Stimulated activated effector memory CD8-positive, alpha-beta T cell treated with anti-CD3 and anti-CD28 coated beads, Interleukin-12 subunit alpha, Interleukin-12 subunit beta, amount 100 ng/mL, for 72 hours (primary cell): ENCODE measurements around the gene CPSF4L.
A peak's percentile ranks its signal among the peaks of the same experiment; 100 is the strongest.

Source experiments
- ATAC-seq: fragments of 150-1000 bp; cut with Tn5 transposase; 2 replicates; pipeline ENCODE4 v1.10.0; 2021
- DNase-seq, 2 donors: peaks; one replicate each; pipeline ENCODE4 v3.0.0; 2021 to 2022; ENCODE audit warnings: low spot score in 2 of 2
- H3K27ac Mint-ChIP-seq: one replicate; pipeline ENCODE4 v1.8.0; 2022; ENCODE audit warnings: mild to moderate bottlenecking, mixed read lengths
- H3K36me3 Mint-ChIP-seq: one replicate; pipeline ENCODE4 v1.8.0; 2022; ENCODE audit warnings: mild to moderate bottlenecking, mixed read lengths
- H3K4me1 Mint-ChIP-seq: one replicate; pipeline ENCODE4 v1.8.0; 2022; ENCODE audit warnings: mixed read lengths
- H3K4me3 Mint-ChIP-seq: one replicate; pipeline ENCODE4 v1.8.0; 2022; ENCODE audit warnings: mild to moderate bottlenecking, mixed read lengths
- H3K9me3 Mint-ChIP-seq: one replicate; pipeline ENCODE4 v1.8.0; 2022; ENCODE audit warnings: mixed read lengths

CPSF4L gene

GRCh38 chr17:73234736-73235135 is 26.9 kb downstream of the CPSF4L start:
- no peak overlapping the region for H3K4me3 Mint-ChIP-seq
- peaks cover 29% of the 10 kb centered on the region for H3K4me1 Mint-ChIP-seq
- ATAC-seq, result no peak
- DNase-seq, result no peak
- no peaks in the 10 kb centered on the region for H3K9me3 Mint-ChIP-seq
- H3K27ac Mint-ChIP-seq, result no peak overlapping the region
- peaks cover 31% of the 10 kb centered on the region for H3K36me3 Mint-ChIP-seq

DNA sequence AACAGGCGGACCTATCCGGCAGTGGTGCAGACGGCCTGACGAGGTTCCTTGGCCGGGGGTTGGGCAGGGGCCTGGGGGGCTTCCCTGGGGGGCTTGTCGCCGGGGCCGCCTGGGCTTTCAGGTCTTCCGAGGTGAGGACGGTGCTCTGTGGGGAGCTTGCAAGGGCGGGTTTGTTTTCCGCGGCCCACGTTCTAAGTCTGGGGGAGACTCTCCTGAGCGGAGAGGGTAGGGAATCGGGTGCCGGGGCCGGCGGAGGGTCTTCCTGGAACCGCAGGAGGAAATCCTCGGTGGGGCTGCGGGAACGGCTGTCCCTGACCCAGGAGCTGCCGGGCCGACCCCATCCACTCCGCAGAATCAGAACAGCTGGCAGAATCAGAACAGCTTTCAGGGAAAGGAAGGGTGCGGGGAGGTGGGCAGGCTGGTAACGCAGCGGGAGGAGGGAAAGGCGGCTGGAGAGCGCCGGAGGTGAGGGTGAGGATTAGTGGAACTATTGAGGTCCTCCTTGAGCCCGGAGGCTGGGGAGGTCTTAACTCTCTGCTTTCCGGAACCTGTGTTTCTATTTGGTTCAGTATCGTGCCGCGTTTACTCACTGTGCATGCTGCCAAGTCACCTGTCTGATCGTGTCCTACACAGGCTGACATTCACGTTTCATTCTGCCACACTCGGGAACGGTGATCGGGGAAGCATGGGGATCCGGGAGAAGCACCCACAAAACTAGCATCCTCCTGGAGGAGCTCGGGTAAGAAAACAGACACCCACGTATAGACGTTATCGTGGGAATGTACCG is 28.9 kb downstream of the CPSF4L start:
- peak in 1 of 2 donors; percentile 58 for DNase-seq
- Mint-ChIP-seq H3K27ac (peak overlapping the region; percentile 98), H3K9me3 (no peaks in the 10 kb centered on the region), H3K4me1 (peaks cover 45% of the 10 kb centered on the region), H3K36me3 (peaks cover 31% of the 10 kb centered on the region), H3K4me3 (peak overlapping the region; percentile 90)
- ATAC-seq, result peak; percentile 49

GRCh38 chr17:73231841-73232586 is 29.7 kb downstream of the CPSF4L start:
- H3K4me3 Mint-ChIP-seq, result peak overlapping the region; percentile 90
- peak overlapping the region; percentile 98 for H3K27ac Mint-ChIP-seq
- ATAC-seq, result peak; percentile 92
- peak; percentile 94 to 99 for DNase-seq
- H3K9me3 Mint-ChIP-seq, result no peaks in the 10 kb centered on the region
- peaks cover 31% of the 10 kb centered on the region for H3K36me3 Mint-ChIP-seq
- H3K4me1 Mint-ChIP-seq, result peaks cover 45% of the 10 kb centered on the region

DNA sequence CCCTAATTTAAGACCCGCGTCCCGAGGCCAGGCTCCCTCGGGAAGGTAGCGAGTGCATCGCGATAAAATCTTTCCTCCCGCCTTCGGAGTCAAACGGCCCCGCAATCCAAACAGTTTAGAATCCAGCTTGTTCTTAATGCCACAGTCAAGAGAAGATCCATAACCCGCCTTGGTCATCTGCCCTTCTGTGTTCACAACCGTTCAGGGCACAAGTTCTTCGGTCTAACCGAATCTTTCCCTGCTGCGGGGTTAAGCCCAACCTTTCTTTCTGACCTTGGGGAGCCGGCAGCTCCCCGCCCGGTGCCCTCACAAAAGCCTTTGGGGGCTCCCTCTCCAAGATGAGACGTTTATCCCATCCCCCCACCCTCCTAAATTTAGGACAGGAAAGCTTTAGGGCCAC is 30.3 kb downstream of the CPSF4L start:
- peaks cover 36% of the 10 kb centered on the region for H3K36me3 Mint-ChIP-seq
- no peak for ATAC-seq
- peak overlapping the region; percentile 98 for H3K27ac Mint-ChIP-seq
- peak in 1 of 2 donors; percentile 56 for DNase-seq
- no peaks in the 10 kb centered on the region for H3K9me3 Mint-ChIP-seq
- H3K4me3 Mint-ChIP-seq, result peak overlapping the region; percentile 90
- peaks cover 52% of the 10 kb centered on the region for H3K4me1 Mint-ChIP-seq

DNA sequence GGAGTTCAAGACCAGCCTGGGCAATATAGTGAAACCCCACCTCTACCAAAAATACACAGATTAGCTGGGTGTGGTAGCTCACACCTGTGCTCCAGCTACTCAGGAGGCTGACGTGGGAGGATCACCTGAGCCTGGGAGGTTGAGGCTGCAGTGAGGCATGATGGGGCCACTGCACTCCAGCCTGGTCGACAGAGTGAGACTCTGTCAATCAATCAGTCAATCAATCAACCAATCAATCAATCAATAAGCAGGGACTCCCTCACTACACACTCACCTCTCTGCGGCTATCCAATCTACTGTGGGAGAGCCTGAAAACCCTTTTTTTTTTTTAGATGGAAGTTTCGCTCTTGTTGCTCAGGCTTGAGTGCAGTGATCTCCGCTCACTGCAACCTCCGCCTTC is 31.6 kb downstream of the CPSF4L start:
- ATAC-seq (no peak), DNase-seq (no peak)
- Mint-ChIP-seq H3K4me1 (peaks cover 53% of the 10 kb centered on the region), H3K36me3 (peaks cover 37% of the 10 kb centered on the region), H3K4me3 (peak overlapping the region; percentile 90), H3K9me3 (no peaks in the 10 kb centered on the region), H3K27ac (peak overlapping the region; percentile 32)

- peak; percentile 38 for ATAC-seq
- Mint-ChIP-seq H3K27ac (peak overlapping the region; percentile 32), H3K4me3 (peak overlapping the region; percentile 90), H3K4me1 (peaks cover 62% of the 10 kb centered on the region), H3K9me3 (no peaks in the 10 kb centered on the region), H3K36me3 (peaks cover 36% of the 10 kb centered on the region)
- peak in 1 of 2 donors; percentile 13 for DNase-seq
Measured at GRCh38 chr17:73228748-73229236, 32.9 kb downstream of the CPSF4L start.

DNA sequence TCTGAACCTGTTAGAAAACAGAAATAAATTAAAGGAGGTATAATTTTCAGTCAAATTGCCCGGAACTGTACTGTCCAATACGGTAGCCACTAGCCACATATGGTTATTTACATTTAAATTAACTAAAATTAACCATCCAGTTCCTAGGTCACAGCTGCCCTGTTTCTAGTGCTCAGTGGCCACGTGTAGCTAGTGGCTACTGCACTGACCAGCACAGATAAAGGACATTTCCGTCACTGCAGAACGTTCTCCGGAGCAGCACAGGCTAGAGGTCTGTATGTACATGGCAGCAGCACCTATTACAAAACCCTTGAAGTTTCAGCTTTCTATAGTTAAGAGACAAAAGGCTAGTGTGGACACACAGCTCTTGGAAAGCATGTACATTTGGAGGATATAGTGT is 33.7 kb downstream of the CPSF4L start:
- peaks cover 60% of the 10 kb centered on the region for H3K4me1 Mint-ChIP-seq
- peaks cover 45% of the 10 kb centered on the region for H3K36me3 Mint-ChIP-seq
- H3K4me3 Mint-ChIP-seq, result peak overlapping the region; percentile 53
- ATAC-seq (no peak), DNase-seq (no peak)
- H3K9me3 Mint-ChIP-seq, result no peaks in the 10 kb centered on the region
- peak overlapping the region; percentile 67 for H3K27ac Mint-ChIP-seq

DNA sequence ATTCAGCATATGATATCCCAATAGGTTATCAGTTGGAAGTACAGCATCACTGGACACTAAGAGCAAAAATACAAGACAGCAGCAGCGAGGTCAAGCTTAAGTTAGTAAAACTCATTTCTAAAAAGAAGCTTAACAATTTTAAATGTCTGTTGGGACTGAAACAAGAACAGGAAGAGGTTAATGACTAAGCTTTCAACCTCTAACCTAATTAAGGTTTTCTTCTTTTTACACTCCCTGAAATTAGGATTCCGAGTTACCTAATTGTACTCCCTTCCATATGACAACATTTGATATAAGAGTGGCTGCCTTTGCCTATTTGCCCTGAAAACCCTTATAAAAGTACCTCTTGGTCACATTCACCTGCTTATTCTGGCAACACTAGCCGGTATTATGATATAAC is 34.3 kb downstream of the CPSF4L start:
- H3K27ac Mint-ChIP-seq, result peak overlapping the region; percentile 67
- H3K9me3 Mint-ChIP-seq, result no peaks in the 10 kb centered on the region
- ATAC-seq, result peak; percentile 44
- H3K4me1 Mint-ChIP-seq, result peaks cover 57% of the 10 kb centered on the region
- DNase-seq, result no peak
- H3K4me3 Mint-ChIP-seq, result peak overlapping the region; percentile 53
- peaks cover 48% of the 10 kb centered on the region for H3K36me3 Mint-ChIP-seq

DNA sequence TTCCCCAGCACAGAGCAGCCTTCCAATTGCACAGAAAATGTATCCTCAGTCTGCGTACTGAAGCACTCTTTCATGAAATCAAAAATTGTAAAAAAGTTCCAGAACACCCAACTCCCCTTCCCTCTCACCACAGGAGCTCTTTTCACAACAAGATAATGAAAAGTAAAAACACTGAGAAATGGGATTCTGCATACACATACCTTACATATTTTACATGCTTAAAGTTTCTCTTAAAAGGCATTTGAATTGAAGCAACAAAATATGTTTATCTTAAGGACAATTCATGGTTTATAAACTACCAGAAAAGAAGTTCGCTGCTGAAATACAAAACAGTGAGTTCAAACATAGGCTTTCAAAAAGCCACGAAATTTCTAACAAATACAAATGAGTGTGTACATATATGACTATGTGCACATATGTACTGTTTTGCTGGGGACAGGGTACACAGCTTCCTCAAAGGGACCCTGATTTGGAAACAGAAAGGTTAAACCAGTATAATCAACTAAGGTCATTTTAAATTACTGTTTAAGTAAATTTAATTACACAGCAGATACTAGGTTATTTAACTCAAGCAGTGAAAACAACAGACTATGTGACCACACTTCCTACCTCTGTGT is 35.0 kb downstream of the CPSF4L start:
- no peaks in the 10 kb centered on the region for H3K9me3 Mint-ChIP-seq
- H3K4me1 Mint-ChIP-seq, result peaks cover 57% of the 10 kb centered on the region
- peak; percentile 83 for ATAC-seq
- peaks cover 49% of the 10 kb centered on the region for H3K36me3 Mint-ChIP-seq
- no peak for DNase-seq
- peak overlapping the region; percentile 67 for H3K27ac Mint-ChIP-seq
- H3K4me3 Mint-ChIP-seq, result peak overlapping the region; percentile 53

DNA sequence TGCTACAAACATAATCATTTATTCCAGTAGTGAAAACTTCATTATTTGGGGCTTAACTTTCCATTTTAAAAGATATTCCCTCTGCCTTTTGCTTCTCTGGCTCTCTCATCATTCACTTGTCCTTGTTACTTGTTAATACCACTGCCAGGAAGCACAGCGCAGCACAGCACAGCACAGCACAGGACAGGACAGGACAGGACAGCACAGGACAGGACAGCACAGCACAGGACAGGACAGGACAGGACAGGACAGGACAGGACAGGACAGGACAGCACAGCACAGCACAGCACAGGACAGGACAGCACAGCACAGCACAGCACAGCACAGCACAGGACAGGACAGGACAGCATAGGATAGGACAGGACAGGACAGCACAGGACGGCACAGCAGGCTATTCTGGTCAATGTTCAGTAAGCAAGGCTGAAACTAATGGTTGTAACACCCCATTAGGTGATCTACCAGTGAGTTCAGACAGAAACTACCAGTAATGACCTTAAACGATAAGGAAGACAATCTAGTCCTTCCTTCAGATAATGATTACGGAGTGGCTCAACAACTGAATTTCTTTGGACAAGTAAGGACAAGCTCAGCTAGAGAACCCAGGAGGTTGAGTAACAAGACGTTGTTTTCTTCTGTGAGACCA is 36.9 kb downstream of the CPSF4L start:
- Mint-ChIP-seq H3K36me3 (peaks cover 60% of the 10 kb centered on the region), H3K9me3 (no peaks in the 10 kb centered on the region), H3K4me1 (peaks cover 46% of the 10 kb centered on the region), H3K4me3 (no peak overlapping the region), H3K27ac (no peak overlapping the region)
- DNase-seq (no peak), ATAC-seq (no peak)

DNA sequence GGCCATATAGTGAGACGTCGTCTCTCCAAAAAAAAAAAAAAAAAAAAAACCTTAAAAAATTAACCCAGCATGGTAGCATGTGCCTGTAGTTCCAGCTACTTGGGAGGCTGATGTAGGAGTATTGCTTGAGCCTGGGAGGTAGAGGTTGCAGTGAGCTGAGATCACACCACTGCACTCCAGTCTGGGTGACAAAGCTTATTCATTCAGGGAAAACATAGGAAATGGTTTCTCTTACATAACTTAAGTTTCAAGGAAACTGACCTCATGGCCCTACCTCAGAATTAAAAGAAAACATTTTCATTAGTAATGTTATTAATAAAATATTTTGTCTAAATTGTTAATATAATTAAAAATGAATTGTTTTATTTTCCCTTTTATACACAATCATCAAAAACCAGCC is 37.4 kb downstream of the CPSF4L start:
- ATAC-seq, result no peak
- H3K27ac Mint-ChIP-seq, result peak overlapping the region; percentile 84
- H3K9me3 Mint-ChIP-seq, result no peaks in the 10 kb centered on the region
- no peak overlapping the region for H3K4me3 Mint-ChIP-seq
- peaks cover 42% of the 10 kb centered on the region for H3K4me1 Mint-ChIP-seq
- DNase-seq, result no peak
- H3K36me3 Mint-ChIP-seq, result peaks cover 66% of the 10 kb centered on the region

GRCh38 chr17:73223626-73224230 is 38.0 kb downstream of the CPSF4L start:
- H3K4me3 Mint-ChIP-seq, result no peak overlapping the region
- peak overlapping the region; percentile 84 for H3K27ac Mint-ChIP-seq
- H3K36me3 Mint-ChIP-seq, result peaks cover 71% of the 10 kb centered on the region
- no peak for ATAC-seq
- no peaks in the 10 kb centered on the region for H3K9me3 Mint-ChIP-seq
- no peak for DNase-seq
- peaks cover 37% of the 10 kb centered on the region for H3K4me1 Mint-ChIP-seq

DNA sequence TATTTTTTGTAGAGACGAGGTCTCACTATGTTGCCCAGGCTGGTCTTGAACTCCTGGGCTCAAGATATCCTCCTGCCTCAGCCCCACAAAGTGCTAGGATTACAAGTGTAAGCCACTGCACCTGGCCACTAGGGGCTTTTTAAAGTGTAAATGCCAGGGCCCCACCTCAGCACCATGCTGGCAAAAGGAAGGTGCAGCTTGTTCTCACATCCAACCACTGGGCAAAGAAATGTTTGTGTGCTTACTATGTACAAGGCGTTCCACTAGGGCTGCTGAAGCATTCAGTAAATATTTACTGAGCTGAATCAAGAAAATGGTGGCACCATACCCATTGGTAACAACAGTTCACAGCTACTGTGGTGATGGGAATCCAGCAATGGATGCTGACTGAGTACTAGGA is 46.2 kb downstream of the CPSF4L start:
- DNase-seq, result no peak
- ATAC-seq, result no peak
- Mint-ChIP-seq H3K27ac (peak overlapping the region; percentile 81), H3K4me3 (no peak overlapping the region), H3K4me1 (peaks cover 31% of the 10 kb centered on the region), H3K9me3 (no peaks in the 10 kb centered on the region), H3K36me3 (peaks cover 77% of the 10 kb centered on the region)

- Mint-ChIP-seq H3K27ac (peak overlapping the region; percentile 81), H3K4me3 (no peak overlapping the region), H3K36me3 (peaks cover 77% of the 10 kb centered on the region), H3K9me3 (no peaks in the 10 kb centered on the region), H3K4me1 (peaks cover 31% of the 10 kb centered on the region)
- no peak for ATAC-seq
- DNase-seq, result no peak
Measured at GRCh38 chr17:73214851-73215250, 46.8 kb downstream of the CPSF4L start.

- peaks cover 77% of the 10 kb centered on the region for H3K36me3 Mint-ChIP-seq
- H3K9me3 Mint-ChIP-seq, result no peaks in the 10 kb centered on the region
- H3K4me3 Mint-ChIP-seq, result no peak overlapping the region
- peaks cover 31% of the 10 kb centered on the region for H3K4me1 Mint-ChIP-seq
- H3K27ac Mint-ChIP-seq, result no peak overlapping the region
- DNase-seq (no peak), ATAC-seq (peak; percentile 51)
Measured at GRCh38 chr17:73214008-73214407, 47.7 kb downstream of the CPSF4L start.
